ENCODE data around the gene DTNBP1. TPM values are rescaled to one million over a fixed set of nuclear protein-coding genes. Genes with fewer than 3 reads are reported as not detected.

Gene DTNBP1
- total and polyA plus RNA-seq, 2 of the 13 experiments (the other 11 are each of a cell fraction or from before 2014, with no cell fraction given), result 6.6 to 19.1 TPM

DNA sequence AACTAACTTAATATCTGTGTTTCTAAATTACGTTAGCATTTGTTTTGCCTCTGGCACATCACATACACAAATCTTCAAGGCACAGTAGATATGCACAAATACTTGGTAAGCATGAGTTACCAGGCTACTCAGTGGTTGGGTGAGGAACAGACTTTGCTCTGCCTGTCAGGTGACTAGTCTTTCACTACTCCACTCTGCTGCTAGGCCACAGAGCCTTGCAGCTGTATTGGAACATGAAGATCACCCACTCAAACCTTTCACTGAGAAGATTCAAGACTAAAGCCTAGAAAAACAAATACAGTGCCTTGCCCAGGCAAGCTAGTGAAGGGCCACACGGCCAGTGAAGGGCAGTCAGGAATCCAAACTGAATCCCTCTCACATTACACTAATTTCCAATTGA is 47.0 kb downstream of the DTNBP1 start (continued):
- TF ChIP-seq, protein P1, sequence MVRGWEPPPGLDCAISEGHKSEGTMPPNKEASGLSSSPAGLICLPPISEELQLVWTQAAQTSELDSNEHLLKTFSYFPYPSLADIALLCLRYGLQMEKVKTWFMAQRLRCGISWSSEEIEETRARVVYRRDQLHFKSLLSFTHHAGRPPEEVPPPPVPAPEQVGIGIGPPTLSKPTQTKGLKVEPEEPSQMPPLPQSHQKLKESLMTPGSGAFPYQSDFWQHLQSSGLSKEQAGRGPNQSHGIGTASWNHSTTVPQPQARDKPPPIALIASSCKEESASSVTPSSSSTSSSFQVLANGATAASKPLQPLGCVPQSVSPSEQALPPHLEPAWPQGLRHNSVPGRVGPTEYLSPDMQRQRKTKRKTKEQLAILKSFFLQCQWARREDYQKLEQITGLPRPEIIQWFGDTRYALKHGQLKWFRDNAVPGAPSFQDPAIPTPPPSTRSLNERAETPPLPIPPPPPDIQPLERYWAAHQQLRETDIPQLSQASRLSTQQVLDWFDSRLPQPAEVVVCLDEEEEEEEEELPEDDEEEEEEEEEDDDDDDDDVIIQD (CRISPR knock-in tag; IDR thresholded peaks at IDR 0.05; ENCODE audit: low read depth), result peak; percentile 29; the same call in 1 of the 2 replicates
- TF ChIP-seq, protein P2, sequence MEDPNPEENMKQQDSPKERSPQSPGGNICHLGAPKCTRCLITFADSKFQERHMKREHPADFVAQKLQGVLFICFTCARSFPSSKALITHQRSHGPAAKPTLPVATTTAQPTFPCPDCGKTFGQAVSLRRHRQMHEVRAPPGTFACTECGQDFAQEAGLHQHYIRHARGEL (CRISPR knock-in tag; IDR thresholded peaks at IDR 0.05), result no peak
- TF ChIP-seq ZFP41 (CRISPR knock-in tag; IDR thresholded peaks at IDR 0.05; ENCODE audit: borderline replicate concordance) (no peak), HNF4A (CRISPR knock-in tag; IDR thresholded peaks at IDR 0.05) (peak; percentile 79), NAIF1 (CRISPR knock-in tag; IDR thresholded peaks at IDR 0.05; ENCODE audit: borderline replicate concordance) (no peak), RFXANK (CRISPR knock-in tag; IDR thresholded peaks at IDR 0.05) (no peak), TRIM24 (CRISPR knock-in tag; IDR thresholded peaks at IDR 0.05) (no peak), ZNF382 (CRISPR knock-in tag; IDR thresholded peaks at IDR 0.05; ENCODE audit: borderline replicate concordance) (no peak), ZNF431 (CRISPR knock-in tag; IDR thresholded peaks at IDR 0.05; ENCODE audit: borderline replicate concordance, low read depth) (no peak), SAP130 (CRISPR knock-in tag; IDR thresholded peaks at IDR 0.05; ENCODE audit: low read depth) (peak; percentile 23; the same call in 1 of the 2 replicates), ISL2 (CRISPR knock-in tag; IDR thresholded peaks at IDR 0.05) (no peak), FOXA3 (CRISPR knock-in tag; IDR thresholded peaks at IDR 0.05) (0 out of 2 replicates have a peak, but pooled peaks have one; percentile 12), ZNF570 (CRISPR knock-in tag; IDR thresholded peaks at IDR 0.05; ENCODE audit: borderline replicate concordance) (no peak), ZFY (CRISPR knock-in tag; IDR thresholded peaks at IDR 0.05) (peak; percentile 49; the same call in 1 of the 2 replicates)
- TF ChIP-seq, protein P3, sequence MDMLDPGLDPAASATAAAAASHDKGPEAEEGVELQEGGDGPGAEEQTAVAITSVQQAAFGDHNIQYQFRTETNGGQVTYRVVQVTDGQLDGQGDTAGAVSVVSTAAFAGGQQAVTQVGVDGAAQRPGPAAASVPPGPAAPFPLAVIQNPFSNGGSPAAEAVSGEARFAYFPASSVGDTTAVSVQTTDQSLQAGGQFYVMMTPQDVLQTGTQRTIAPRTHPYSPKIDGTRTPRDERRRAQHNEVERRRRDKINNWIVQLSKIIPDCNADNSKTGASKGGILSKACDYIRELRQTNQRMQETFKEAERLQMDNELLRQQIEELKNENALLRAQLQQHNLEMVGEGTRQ (IDR thresholded peaks at IDR 0.05; ENCODE audit: low read depth, low read length), result 0 out of 2 replicates have a peak, but pooled peaks have one; percentile 21
- TF ChIP-seq, protein P3 (CRISPR knock-in tag; IDR thresholded peaks at IDR 0.05; ENCODE audit: borderline replicate concordance), result no peak
- TF ChIP-seq, protein P4, sequence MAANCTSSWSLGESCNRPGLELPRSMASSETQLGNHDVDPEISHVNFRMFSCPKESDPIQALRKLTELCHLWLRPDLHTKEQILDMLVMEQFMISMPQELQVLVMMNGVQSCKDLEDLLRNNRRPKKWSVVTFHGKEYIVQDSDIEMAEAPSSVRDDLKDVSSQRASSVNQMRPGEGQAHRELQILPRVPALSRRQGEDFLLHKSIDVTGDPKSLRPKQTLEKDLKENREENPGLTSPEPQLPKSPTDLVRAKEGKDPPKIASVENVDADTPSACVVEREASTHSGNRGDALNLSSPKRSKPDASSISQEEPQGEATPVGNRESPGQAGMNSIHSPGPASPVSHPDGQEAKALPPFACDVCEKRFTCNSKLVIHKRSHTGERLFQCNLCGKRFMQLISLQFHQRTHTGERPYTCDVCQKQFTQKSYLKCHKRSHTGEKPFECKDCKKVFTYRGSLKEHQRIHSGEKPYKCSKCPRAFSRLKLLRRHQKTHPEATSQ (CRISPR knock-in tag; IDR thresholded peaks at IDR 0.05; ENCODE audit: borderline replicate concordance), result 0 out of 2 replicates have a peak, but pooled peaks have one; percentile 30
- TF ChIP-seq, protein P5, sequence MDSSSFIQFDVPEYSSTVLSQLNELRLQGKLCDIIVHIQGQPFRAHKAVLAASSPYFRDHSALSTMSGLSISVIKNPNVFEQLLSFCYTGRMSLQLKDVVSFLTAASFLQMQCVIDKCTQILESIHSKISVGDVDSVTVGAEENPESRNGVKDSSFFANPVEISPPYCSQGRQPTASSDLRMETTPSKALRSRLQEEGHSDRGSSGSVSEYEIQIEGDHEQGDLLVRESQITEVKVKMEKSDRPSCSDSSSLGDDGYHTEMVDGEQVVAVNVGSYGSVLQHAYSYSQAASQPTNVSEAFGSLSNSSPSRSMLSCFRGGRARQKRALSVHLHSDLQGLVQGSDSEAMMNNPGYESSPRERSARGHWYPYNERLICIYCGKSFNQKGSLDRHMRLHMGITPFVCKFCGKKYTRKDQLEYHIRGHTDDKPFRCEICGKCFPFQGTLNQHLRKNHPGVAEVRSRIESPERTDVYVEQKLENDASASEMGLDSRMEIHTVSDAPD (CRISPR knock-in tag; IDR thresholded peaks at IDR 0.05), result peak; percentile 44; the same call in 1 of the 2 replicates
- TF ChIP-seq, protein P6, sequence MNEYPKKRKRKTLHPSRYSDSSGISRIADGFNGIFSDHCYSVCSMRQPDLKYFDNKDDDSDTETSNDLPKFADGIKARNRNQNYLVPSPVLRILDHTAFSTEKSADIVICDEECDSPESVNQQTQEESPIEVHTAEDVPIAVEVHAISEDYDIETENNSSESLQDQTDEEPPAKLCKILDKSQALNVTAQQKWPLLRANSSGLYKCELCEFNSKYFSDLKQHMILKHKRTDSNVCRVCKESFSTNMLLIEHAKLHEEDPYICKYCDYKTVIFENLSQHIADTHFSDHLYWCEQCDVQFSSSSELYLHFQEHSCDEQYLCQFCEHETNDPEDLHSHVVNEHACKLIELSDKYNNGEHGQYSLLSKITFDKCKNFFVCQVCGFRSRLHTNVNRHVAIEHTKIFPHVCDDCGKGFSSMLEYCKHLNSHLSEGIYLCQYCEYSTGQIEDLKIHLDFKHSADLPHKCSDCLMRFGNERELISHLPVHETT (CRISPR knock-in tag; conservative IDR thresholded peaks at IDR 0.05), result no peak
- TF ChIP-seq, protein P7, sequence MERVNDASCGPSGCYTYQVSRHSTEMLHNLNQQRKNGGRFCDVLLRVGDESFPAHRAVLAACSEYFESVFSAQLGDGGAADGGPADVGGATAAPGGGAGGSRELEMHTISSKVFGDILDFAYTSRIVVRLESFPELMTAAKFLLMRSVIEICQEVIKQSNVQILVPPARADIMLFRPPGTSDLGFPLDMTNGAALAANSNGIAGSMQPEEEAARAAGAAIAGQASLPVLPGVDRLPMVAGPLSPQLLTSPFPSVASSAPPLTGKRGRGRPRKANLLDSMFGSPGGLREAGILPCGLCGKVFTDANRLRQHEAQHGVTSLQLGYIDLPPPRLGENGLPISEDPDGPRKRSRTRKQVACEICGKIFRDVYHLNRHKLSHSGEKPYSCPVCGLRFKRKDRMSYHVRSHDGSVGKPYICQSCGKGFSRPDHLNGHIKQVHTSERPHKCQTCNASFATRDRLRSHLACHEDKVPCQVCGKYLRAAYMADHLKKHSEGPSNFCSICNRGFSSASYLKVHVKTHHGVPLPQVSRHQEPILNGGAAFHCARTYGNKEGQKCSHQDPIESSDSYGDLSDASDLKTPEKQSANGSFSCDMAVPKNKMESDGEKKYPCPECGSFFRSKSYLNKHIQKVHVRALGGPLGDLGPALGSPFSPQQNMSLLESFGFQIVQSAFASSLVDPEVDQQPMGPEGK (CRISPR knock-in tag; IDR thresholded peaks at IDR 0.05), result no peak

Data from HepG2 (cell line).